DOHH2 (cell line): ENCODE measurements around the gene DDX39A.

Experiments
- H3F3A ChIP-seq: fragments of 200-600 bp; sonication (generic), shearing (Covaris generic); 2 replicates; pipeline ENCODE4 v1.6.0; 2016; ENCODE audit warnings: antibody characterized with exemption, mild to moderate bottlenecking; ENCODE audit not compliant: control insufficient read depth, insufficient read depth
- H3K27ac ChIP-seq: fragments of 200-600 bp; sonication (generic); 2 replicates; pipeline ENCODE4 v1.5.1; 2014; ENCODE audit warnings: low read depth, mild to moderate bottlenecking, low read length, moderate library complexity
- H3K27me3 ChIP-seq: fragments of 200-600 bp; sonication (generic); 2 replicates; pipeline ENCODE4 v1.6.1; 2014; ENCODE audit warnings: mild to moderate bottlenecking, low read length, mixed read lengths; ENCODE audit not compliant: control insufficient read depth
- H3K36me3 ChIP-seq: fragments of 200-600 bp; sonication (generic); 2 replicates; pipeline ENCODE4 v1.6.1; 2014; ENCODE audit warnings: mild to moderate bottlenecking, low read length, moderate library complexity, mixed read lengths; ENCODE audit not compliant: control insufficient read depth
- H3K4me1 ChIP-seq: fragments of 200-600 bp; sonication (generic); 2 replicates; pipeline ENCODE4 v1.6.1; 2014; ENCODE audit warnings: mild to moderate bottlenecking, low read length, mixed read lengths; ENCODE audit not compliant: control insufficient read depth
- H3K4me2 ChIP-seq: fragments of 200-600 bp; sonication (generic); 2 replicates; pipeline ENCODE4 v1.6.0; 2014; ENCODE audit warnings: mild to moderate bottlenecking, low read length, moderate library complexity
- H3K4me3 ChIP-seq: fragments of 200-600 bp; sonication (generic); 2 replicates; pipeline ENCODE4 v1.5.1; 2014; ENCODE audit warnings: mild to moderate bottlenecking, low read length, mixed read lengths
- H3K79me2 ChIP-seq: fragments of 200-600 bp; sonication (generic); 2 replicates; pipeline ENCODE4 v1.6.1; 2014; ENCODE audit warnings: mild to moderate bottlenecking, low read length, mixed read lengths; ENCODE audit not compliant: control insufficient read depth
- H3K9me2 ChIP-seq: fragments of 200-600 bp; sonication (generic); replicated peaks from 2 replicates; pipeline ENCODE4 v1.6.1; 2014; ENCODE audit warnings: mild to moderate bottlenecking, low read length, mixed read lengths; ENCODE audit not compliant: control insufficient read depth
- H3K9me3 ChIP-seq: fragments of 200-600 bp; sonication (generic); 2 replicates; pipeline ENCODE4 v1.6.1; 2014; ENCODE audit warnings: antibody characterized with exemption, low read length, mixed read lengths; ENCODE audit not compliant: control insufficient read depth, insufficient read depth
- H4K20me1 ChIP-seq: fragments of 200-600 bp; sonication (generic); 2 replicates; pipeline ENCODE4 v1.6.0; 2014; ENCODE audit warnings: low read depth, mild to moderate bottlenecking, antibody characterized with exemption, low read length, moderate library complexity; ENCODE audit not compliant: control insufficient read depth, insufficient read depth
- EZH2phosphoT487 ChIP-seq: fragments of 200-600 bp; sonication (generic); IDR thresholded peaks from 2 replicates; pipeline ENCODE4 v1.6.1; 2017; ENCODE audit warnings: borderline replicate concordance, mild to moderate bottlenecking, antibody characterized with exemption, low read length, moderate library complexity, mixed read lengths
- TF ChIP-seq, protein P1 (sequence below): fragments of 200-600 bp; sonication (generic); IDR thresholded peaks from one replicate; pipeline ENCODE4 v1.5.1; 2014; ENCODE audit warnings: antibody characterized with exemption, mild to moderate bottlenecking, low read depth, low read length; ENCODE audit not compliant: poor library complexity, severe bottlenecking

Gene DDX39A

DNA sequence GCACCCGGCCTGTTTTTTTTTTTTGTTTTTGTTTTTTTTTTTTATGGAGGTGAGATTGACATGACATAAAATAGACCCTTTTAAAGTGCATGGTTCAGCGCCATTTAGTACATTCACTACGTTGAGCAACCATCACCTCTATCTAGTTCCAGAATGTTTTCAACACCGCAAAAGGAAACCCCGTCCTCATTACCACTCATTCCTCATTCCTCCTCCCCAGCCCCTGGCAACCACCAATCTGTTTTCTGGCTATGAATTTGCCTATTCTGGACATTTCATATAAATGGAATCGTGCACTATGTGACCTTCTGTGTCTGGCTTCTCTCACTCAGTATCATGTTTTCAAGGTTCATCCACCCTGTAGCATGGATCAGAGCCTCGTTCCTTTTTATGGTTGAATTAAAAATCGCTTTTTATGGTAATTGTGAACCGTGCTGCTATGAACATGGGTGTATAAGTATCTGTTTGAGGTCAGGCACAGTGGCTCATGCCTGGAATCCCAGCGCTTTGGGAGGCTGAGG lies 47.8 kb downstream of the DDX39A start:
- TF ChIP-seq, protein P1, sequence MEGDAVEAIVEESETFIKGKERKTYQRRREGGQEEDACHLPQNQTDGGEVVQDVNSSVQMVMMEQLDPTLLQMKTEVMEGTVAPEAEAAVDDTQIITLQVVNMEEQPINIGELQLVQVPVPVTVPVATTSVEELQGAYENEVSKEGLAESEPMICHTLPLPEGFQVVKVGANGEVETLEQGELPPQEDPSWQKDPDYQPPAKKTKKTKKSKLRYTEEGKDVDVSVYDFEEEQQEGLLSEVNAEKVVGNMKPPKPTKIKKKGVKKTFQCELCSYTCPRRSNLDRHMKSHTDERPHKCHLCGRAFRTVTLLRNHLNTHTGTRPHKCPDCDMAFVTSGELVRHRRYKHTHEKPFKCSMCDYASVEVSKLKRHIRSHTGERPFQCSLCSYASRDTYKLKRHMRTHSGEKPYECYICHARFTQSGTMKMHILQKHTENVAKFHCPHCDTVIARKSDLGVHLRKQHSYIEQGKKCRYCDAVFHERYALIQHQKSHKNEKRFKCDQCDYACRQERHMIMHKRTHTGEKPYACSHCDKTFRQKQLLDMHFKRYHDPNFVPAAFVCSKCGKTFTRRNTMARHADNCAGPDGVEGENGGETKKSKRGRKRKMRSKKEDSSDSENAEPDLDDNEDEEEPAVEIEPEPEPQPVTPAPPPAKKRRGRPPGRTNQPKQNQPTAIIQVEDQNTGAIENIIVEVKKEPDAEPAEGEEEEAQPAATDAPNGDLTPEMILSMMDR: no peak
- no peak for TF ChIP-seq EZH2phosphoT487
- no peaks in the 10 kb centered on the region for H3K9me2 ChIP-seq
- peaks cover 10% of the 10 kb centered on the region for H3F3A ChIP-seq
- peak overlapping the region; percentile 76 for H3K4me2 ChIP-seq
- H3K79me2 ChIP-seq: no peaks in the 10 kb centered on the region
- no peak overlapping the region for H3K4me3 ChIP-seq
- no peaks in the 10 kb centered on the region for H4K20me1 ChIP-seq
- no peak overlapping the region for H3K27ac ChIP-seq
- H3K27me3 ChIP-seq: peaks cover 7% of the 10 kb centered on the region
- no peaks in the 10 kb centered on the region for H3K9me3 ChIP-seq
- peaks cover 71% of the 10 kb centered on the region for H3K4me1 ChIP-seq
- no peaks in the 10 kb centered on the region for H3K36me3 ChIP-seq

DNA sequence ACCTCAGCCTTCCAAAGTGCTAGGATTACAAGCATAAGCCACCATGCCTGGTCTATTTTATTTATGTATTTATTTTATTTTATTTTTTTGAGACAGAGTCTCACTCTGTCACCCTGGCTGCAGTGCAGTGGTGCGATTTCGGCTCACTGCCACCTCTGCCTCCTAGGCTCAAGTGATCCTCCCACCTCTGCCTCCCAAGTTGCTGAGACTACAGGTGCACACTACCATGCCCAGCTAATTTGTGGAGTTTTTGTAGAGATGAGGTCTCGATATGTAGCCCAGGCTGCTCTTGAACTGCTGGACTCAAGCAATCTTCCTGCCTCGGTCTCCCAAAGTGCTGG lies 48.2 kb downstream of the DDX39A start:
- Histone ChIP-seq H3F3A (peaks cover 10% of the 10 kb centered on the region), H3K27me3 (peaks cover 3% of the 10 kb centered on the region; the same call in 1 of the 2 replicates), H3K4me2 (peak overlapping the region; percentile 76), H3K36me3 (no peaks in the 10 kb centered on the region), H3K79me2 (no peaks in the 10 kb centered on the region), H3K27ac (no peak overlapping the region), H3K9me3 (no peaks in the 10 kb centered on the region), H4K20me1 (no peaks in the 10 kb centered on the region), H3K4me1 (peaks cover 69% of the 10 kb centered on the region), H3K4me3 (peak overlapping the region; percentile 52; the same call in 1 of the 2 replicates), H3K9me2 (no peaks in the 10 kb centered on the region)
- no peak for TF ChIP-seq EZH2phosphoT487
- TF ChIP-seq, protein P1: no peak

DNA sequence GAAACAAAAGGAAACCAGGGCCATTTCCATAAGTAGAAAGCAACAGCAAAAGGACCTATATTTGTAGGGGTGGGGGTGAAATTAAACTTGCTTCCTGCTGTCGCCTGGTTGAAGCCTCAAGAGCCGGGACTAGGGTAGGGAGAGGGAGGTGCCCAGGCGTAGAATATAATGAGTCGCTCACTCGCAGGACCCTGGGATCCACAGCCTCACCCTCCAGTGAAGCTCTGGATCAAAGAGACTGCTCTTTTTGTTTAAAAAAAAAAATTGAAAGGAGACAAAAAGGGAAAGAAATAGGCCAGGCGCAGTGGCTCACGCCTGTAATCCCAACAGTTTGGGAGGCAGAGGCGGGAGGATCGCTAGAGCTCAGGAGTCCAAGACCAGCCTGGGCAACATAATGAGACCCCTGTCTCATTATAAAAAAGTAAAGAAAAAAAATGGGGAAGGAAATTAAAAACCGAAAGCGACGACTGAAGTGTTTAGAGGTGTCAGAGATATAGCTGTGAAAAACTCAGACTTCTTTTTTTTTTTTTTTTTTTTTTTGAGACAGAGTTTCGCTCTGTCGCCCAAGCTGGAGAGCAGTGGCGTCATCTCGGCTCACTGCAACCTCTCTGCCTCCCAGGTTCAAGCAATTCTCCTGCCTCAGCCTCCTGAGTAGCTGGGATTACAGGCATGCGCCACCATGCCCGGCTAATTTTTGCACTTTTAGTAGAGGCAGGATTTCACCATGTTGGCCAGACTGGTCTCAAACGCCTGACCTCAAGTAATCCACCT lies 48.8 kb downstream of the DDX39A start:
- no peaks in the 10 kb centered on the region for H3K9me3 ChIP-seq
- peaks cover 10% of the 10 kb centered on the region for H3F3A ChIP-seq
- H3K27me3 ChIP-seq: peaks cover 3% of the 10 kb centered on the region; the same call in 1 of the 2 replicates
- H3K36me3 ChIP-seq: no peaks in the 10 kb centered on the region
- H3K79me2 ChIP-seq: no peaks in the 10 kb centered on the region
- H3K9me2 ChIP-seq: no peaks in the 10 kb centered on the region
- peak overlapping the region; percentile 52 for H3K4me3 ChIP-seq
- TF ChIP-seq EZH2phosphoT487: no peak
- no peaks in the 10 kb centered on the region for H4K20me1 ChIP-seq
- H3K4me2 ChIP-seq: peak overlapping the region; percentile 76
- H3K27ac ChIP-seq: peak overlapping the region; percentile 60
- H3K4me1 ChIP-seq: peaks cover 64% of the 10 kb centered on the region

DNA sequence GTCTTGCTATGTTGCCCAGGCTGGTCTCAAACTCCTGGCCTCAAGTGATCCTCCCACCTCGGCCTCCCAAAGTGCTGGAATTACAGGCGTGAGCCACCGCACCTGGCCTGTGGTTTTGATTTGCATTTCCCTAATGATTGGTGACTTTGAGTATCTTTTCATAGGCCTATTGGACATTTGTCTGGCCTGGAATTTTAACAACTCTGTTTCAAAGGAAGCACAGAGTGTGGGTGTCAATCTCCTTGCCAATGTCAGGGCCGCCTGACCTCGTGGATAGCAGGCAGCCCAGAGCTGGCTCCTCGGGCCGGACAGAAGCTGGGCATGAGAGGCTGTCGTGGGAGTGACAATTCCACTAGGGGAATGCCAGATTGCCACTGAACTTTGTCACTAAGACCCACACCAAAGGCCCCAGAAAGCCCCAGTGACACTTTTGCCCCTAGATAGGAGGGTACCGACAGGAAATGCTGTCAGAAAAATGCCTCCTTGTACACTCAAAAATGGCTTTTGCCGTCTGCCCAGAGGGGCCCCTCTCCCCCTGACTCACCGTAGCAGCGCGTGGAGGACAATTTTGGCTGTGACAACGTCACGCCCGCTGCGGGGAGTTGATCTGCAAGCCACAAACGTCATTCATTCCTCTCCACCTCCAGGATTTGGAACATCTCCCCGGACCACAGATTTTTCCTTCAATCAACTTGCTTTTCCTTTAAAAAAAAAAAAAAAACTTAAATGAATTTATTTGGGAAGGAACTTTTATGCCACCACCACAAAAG lies 49.6 kb downstream of the DDX39A start:
- no peak for TF ChIP-seq EZH2phosphoT487
- TF ChIP-seq, protein P1: no peak
- peak overlapping the region; percentile 60 for H3K27ac ChIP-seq
- H3K9me2 ChIP-seq: no peaks in the 10 kb centered on the region
- no peaks in the 10 kb centered on the region for H3K9me3 ChIP-seq
- H3F3A ChIP-seq: peaks cover 10% of the 10 kb centered on the region
- H3K4me1 ChIP-seq: peaks cover 61% of the 10 kb centered on the region
- no peaks in the 10 kb centered on the region for H3K79me2 ChIP-seq
- no peaks in the 10 kb centered on the region for H4K20me1 ChIP-seq
- H3K36me3 ChIP-seq: no peaks in the 10 kb centered on the region
- peak overlapping the region; percentile 52 for H3K4me3 ChIP-seq
- H3K27me3 ChIP-seq: peaks cover 7% of the 10 kb centered on the region
- peak overlapping the region; percentile 76 for H3K4me2 ChIP-seq
